GM23338 (cell line): ENCODE measurements around the gene CLDN7.

ENCODE experiments used
- EZH2 ChIP-seq: fragments of 200-600 bp; sonication (generic); IDR thresholded peaks from one replicate; pipeline ENCODE4 v1.8.0; 2017; ENCODE audit warnings: antibody characterized with exemption, mild to moderate bottlenecking, low read depth; ENCODE audit not compliant: unreplicated experiment
- TF ChIP-seq, protein P1 (sequence below), 2 experiments: fragments of 200-600 bp in 1 of 2; sonication (generic) in 1 of 2; conservative IDR thresholded peaks; 2 replicates each; pipeline versions ENCODE4 v1.5.1 to v1.6.1; 2016 to 2017; ENCODE audit warnings: antibody characterized with exemption in 2 of 2, low read depth in 2 of 2, mild to moderate bottlenecking in 2 of 2, moderate library complexity in 1 of 2

DNA sequence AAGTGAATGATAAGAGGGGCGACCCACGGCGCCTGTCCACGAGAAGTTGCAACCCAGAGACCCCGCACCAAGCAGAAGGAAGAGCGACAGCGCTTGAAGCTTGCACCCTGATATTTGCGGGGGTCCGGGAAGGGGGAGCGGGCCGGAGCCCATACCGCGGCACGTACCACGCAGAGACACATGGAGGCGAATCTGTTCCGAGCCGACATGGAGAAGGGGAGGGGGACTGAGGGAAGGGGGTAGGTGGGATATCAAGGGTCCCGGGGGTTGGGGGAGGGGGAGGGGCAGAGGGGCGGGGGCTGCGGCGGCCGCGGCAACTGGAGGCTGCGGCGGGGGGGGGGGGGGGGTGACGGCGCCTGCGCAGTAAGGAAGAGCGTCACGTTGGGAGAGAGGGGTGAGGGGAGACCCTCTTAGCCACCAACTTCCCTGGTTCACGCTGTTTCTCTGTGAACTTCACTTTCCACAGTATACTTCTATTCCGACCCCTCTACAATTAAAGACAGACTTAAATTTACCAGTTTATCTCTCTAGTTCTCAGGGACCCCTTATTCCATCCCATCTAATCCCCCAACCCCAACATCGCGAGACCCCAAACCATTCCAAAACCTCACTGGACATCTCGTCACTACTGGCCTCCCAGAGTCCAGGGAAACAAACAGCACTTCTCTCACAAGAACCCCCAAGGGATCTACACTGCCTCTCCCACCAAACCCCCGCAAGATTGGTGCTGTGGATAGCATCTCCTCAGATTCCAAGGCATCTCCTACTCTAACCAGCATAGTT lies 50.6 kb downstream of the CLDN7 start:
- TF ChIP-seq, protein P1, sequence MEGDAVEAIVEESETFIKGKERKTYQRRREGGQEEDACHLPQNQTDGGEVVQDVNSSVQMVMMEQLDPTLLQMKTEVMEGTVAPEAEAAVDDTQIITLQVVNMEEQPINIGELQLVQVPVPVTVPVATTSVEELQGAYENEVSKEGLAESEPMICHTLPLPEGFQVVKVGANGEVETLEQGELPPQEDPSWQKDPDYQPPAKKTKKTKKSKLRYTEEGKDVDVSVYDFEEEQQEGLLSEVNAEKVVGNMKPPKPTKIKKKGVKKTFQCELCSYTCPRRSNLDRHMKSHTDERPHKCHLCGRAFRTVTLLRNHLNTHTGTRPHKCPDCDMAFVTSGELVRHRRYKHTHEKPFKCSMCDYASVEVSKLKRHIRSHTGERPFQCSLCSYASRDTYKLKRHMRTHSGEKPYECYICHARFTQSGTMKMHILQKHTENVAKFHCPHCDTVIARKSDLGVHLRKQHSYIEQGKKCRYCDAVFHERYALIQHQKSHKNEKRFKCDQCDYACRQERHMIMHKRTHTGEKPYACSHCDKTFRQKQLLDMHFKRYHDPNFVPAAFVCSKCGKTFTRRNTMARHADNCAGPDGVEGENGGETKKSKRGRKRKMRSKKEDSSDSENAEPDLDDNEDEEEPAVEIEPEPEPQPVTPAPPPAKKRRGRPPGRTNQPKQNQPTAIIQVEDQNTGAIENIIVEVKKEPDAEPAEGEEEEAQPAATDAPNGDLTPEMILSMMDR (conservative IDR thresholded peaks at IDR 0.05; ENCODE audit: low read depth in 2 of 2): no peak
- no peak for TF ChIP-seq EZH2
